ENCODE data around the gene MACO1.

Gene MACO1

GRCh38 chr1:25462732-25463131 is 32.0 kb downstream of the MACO1 start:
- H3K9me3 Mint-ChIP-seq (ENCODE audit: low read depth) = no peaks in the 10 kb centered on the region
- peak overlapping the region; percentile 61 for H3K27ac Mint-ChIP-seq
- no peaks in the 10 kb centered on the region for H3K27me3 Mint-ChIP-seq
- H3K4me1 Mint-ChIP-seq (ENCODE audit: low read depth) = peaks cover 39% of the 10 kb centered on the region
- H3K4me3 Mint-ChIP-seq = no peak overlapping the region
- peaks cover 23% of the 10 kb centered on the region for H3K36me3 Mint-ChIP-seq

GRCh38 chr1:25467193-25467592 is 36.5 kb downstream of the MACO1 start:
- Mint-ChIP-seq H3K36me3 (peaks cover 9% of the 10 kb centered on the region), H3K4me3 (peak overlapping the region; percentile 5), H3K9me3 (ENCODE audit: low read depth) (no peaks in the 10 kb centered on the region), H3K4me1 (ENCODE audit: low read depth) (peaks cover 60% of the 10 kb centered on the region), H3K27ac (peak overlapping the region; percentile 85), H3K27me3 (no peaks in the 10 kb centered on the region)

GRCh38 chr1:25467616-25468015 is 36.9 kb downstream of the MACO1 start:
- H3K4me1 Mint-ChIP-seq (ENCODE audit: low read depth) = peaks cover 60% of the 10 kb centered on the region
- peak overlapping the region; percentile 27 for H3K4me3 Mint-ChIP-seq
- H3K27me3 Mint-ChIP-seq = no peaks in the 10 kb centered on the region
- peak overlapping the region; percentile 85 for H3K27ac Mint-ChIP-seq
- no peaks in the 10 kb centered on the region for H3K9me3 Mint-ChIP-seq (ENCODE audit: low read depth)
- H3K36me3 Mint-ChIP-seq = peaks cover 9% of the 10 kb centered on the region

GRCh38 chr1:25468033-25468432 is 37.3 kb downstream of the MACO1 start:
- Mint-ChIP-seq H3K4me3 (peak overlapping the region; percentile 27), H3K4me1 (ENCODE audit: low read depth) (peaks cover 64% of the 10 kb centered on the region), H3K9me3 (ENCODE audit: low read depth) (no peaks in the 10 kb centered on the region), H3K27ac (peak overlapping the region; percentile 85), H3K36me3 (peaks cover 9% of the 10 kb centered on the region), H3K27me3 (no peaks in the 10 kb centered on the region)

- H3K27me3 Mint-ChIP-seq = no peaks in the 10 kb centered on the region
- H3K9me3 Mint-ChIP-seq (ENCODE audit: low read depth) = no peaks in the 10 kb centered on the region
- H3K36me3 Mint-ChIP-seq = peaks cover 7% of the 10 kb centered on the region
- H3K27ac Mint-ChIP-seq = no peak overlapping the region
- no peak overlapping the region for H3K4me3 Mint-ChIP-seq
- peaks cover 71% of the 10 kb centered on the region for H3K4me1 Mint-ChIP-seq (ENCODE audit: low read depth)
These were observed 38.5 kb downstream of the MACO1 start for GRCh38 chr1:25469177-25469576.

- H3K27me3 Mint-ChIP-seq = no peaks in the 10 kb centered on the region
- H3K4me3 Mint-ChIP-seq = peak overlapping the region; percentile 69
- no peaks in the 10 kb centered on the region for H3K9me3 Mint-ChIP-seq (ENCODE audit: low read depth)
- peak overlapping the region; percentile 89 for H3K27ac Mint-ChIP-seq
- H3K4me1 Mint-ChIP-seq (ENCODE audit: low read depth) = peaks cover 82% of the 10 kb centered on the region
- H3K36me3 Mint-ChIP-seq = peaks cover 3% of the 10 kb centered on the region
These were observed 41.8 kb downstream of the MACO1 start for GRCh38 chr1:25472471-25472870.

GRCh38 chr1:25473653-25474225 is 43.0 kb downstream of the MACO1 start:
- H3K4me1 Mint-ChIP-seq (ENCODE audit: low read depth) = peaks cover 74% of the 10 kb centered on the region
- peak overlapping the region; percentile 92 for H3K27ac Mint-ChIP-seq
- no peaks in the 10 kb centered on the region for H3K27me3 Mint-ChIP-seq
- H3K9me3 Mint-ChIP-seq (ENCODE audit: low read depth) = no peaks in the 10 kb centered on the region
- H3K4me3 Mint-ChIP-seq = peak overlapping the region; percentile 67
- no peaks in the 10 kb centered on the region for H3K36me3 Mint-ChIP-seq

- Mint-ChIP-seq H3K4me1 (ENCODE audit: low read depth) (peaks cover 68% of the 10 kb centered on the region), H3K4me3 (peak overlapping the region; percentile 67), H3K9me3 (ENCODE audit: low read depth) (no peaks in the 10 kb centered on the region)
These were observed 43.8 kb downstream of the MACO1 start for GRCh38 chr1:25474439-25475047.

GRCh38 chr1:25476186-25477097 is 45.7 kb downstream of the MACO1 start:
- Mint-ChIP-seq H3K9me3 (ENCODE audit: low read depth) (no peaks in the 10 kb centered on the region), H3K27me3 (no peaks in the 10 kb centered on the region), H3K36me3 (no peaks in the 10 kb centered on the region), H3K4me1 (ENCODE audit: low read depth) (peaks cover 57% of the 10 kb centered on the region), H3K4me3 (peak overlapping the region; percentile 46), H3K27ac (peak overlapping the region; percentile 91)

More at GRCh38 chr1:25474439-25475047, 43.8 kb downstream of the MACO1 start:
- Mint-ChIP-seq H3K27me3 (no peaks in the 10 kb centered on the region), H3K36me3 (no peaks in the 10 kb centered on the region), H3K27ac (peak overlapping the region; percentile 92)

GRCh38 chr1:25477448-25478034 is 46.8 kb downstream of the MACO1 start:
- peak overlapping the region; percentile 91 for H3K27ac Mint-ChIP-seq
- no peak overlapping the region for H3K4me3 Mint-ChIP-seq
- no peaks in the 10 kb centered on the region for H3K27me3 Mint-ChIP-seq
- H3K36me3 Mint-ChIP-seq = peaks cover 3% of the 10 kb centered on the region
- no peaks in the 10 kb centered on the region for H3K9me3 Mint-ChIP-seq (ENCODE audit: low read depth)
- H3K4me1 Mint-ChIP-seq (ENCODE audit: low read depth) = peaks cover 55% of the 10 kb centered on the region

GRCh38 chr1:25478633-25479032 is 47.9 kb downstream of the MACO1 start:
- Mint-ChIP-seq H3K9me3 (ENCODE audit: low read depth) (no peaks in the 10 kb centered on the region), H3K4me1 (ENCODE audit: low read depth) (peaks cover 44% of the 10 kb centered on the region), H3K36me3 (peaks cover 6% of the 10 kb centered on the region), H3K4me3 (no peak overlapping the region), H3K27me3 (no peaks in the 10 kb centered on the region), H3K27ac (no peak overlapping the region)

GRCh38 chr1:25481625-25482024 is 50.9 kb downstream of the MACO1 start:
- H3K4me1 Mint-ChIP-seq (ENCODE audit: low read depth) = peaks cover 27% of the 10 kb centered on the region
- H3K27me3 Mint-ChIP-seq = no peaks in the 10 kb centered on the region
- no peak overlapping the region for H3K4me3 Mint-ChIP-seq
- H3K27ac Mint-ChIP-seq = no peak overlapping the region
- H3K36me3 Mint-ChIP-seq = peaks cover 8% of the 10 kb centered on the region
- H3K9me3 Mint-ChIP-seq (ENCODE audit: low read depth) = no peaks in the 10 kb centered on the region

GRCh38 chr1:25482211-25482610 is 51.5 kb downstream of the MACO1 start:
- Mint-ChIP-seq H3K36me3 (peaks cover 11% of the 10 kb centered on the region), H3K27ac (peak overlapping the region; percentile 30), H3K4me3 (no peak overlapping the region), H3K9me3 (ENCODE audit: low read depth) (no peaks in the 10 kb centered on the region), H3K27me3 (no peaks in the 10 kb centered on the region), H3K4me1 (ENCODE audit: low read depth) (peaks cover 24% of the 10 kb centered on the region)

GRCh38 chr1:25484096-25484495 is 53.4 kb downstream of the MACO1 start:
- peaks cover 11% of the 10 kb centered on the region for H3K36me3 Mint-ChIP-seq
- H3K9me3 Mint-ChIP-seq (ENCODE audit: low read depth) = no peaks in the 10 kb centered on the region
- no peak overlapping the region for H3K27ac Mint-ChIP-seq
- H3K4me3 Mint-ChIP-seq = no peak overlapping the region
- no peaks in the 10 kb centered on the region for H3K27me3 Mint-ChIP-seq
- H3K4me1 Mint-ChIP-seq (ENCODE audit: low read depth) = peaks cover 22% of the 10 kb centered on the region

GRCh38 chr1:25484533-25484932 is 53.8 kb downstream of the MACO1 start:
- no peaks in the 10 kb centered on the region for H3K27me3 Mint-ChIP-seq
- H3K36me3 Mint-ChIP-seq = peaks cover 11% of the 10 kb centered on the region
- H3K4me3 Mint-ChIP-seq = no peak overlapping the region
- H3K27ac Mint-ChIP-seq = no peak overlapping the region
- no peaks in the 10 kb centered on the region for H3K9me3 Mint-ChIP-seq (ENCODE audit: low read depth)
- H3K4me1 Mint-ChIP-seq (ENCODE audit: low read depth) = peaks cover 22% of the 10 kb centered on the region
